ENCODE data around the gene NPB.

The NPB gene

DNA sequence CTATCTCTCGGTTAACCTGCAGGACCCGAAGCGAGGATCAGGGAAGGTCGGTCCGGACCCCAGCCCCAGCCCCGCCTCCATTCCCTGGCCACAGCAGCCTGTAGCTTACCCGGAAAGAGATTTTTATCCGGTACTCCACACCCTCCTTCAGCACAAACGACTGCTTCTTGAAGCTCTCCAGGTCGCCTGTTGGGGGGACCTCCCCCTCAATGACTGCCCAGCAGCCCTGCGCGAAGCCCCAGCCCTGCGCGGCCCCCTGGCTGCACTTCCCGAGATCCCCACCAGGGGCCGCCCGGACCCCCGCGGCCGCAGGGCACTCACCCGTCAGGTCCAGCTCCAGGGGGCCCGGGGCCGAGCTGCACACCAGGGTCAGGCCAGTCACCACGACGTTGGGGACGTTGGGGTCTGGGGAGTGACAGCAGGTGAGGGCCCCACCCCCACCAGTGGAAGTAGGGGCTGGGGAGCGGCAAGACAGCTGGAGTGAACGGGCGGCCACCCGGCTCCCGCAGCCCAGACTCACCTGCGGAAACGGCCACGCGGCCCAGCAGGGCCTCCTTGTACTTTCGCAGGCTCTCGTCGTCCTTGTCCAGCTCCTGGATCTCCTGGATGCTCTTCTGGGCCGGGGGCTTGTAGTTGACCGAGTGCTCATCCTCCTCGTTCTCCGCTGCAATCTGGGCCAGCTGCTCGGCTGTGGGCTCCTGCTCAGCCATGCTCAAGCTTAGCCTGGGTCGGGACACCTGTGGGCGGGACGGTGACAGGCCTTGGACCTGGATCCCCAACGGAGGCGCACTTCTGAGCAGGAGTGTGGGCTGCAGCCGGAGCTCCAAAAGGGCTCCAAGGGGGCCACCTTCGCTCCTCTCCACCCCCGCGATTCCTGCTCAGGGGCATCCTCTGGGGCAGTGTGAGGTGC, 32.6 kb upstream of the NPB start:
- DNase-seq = no peak

DNA sequence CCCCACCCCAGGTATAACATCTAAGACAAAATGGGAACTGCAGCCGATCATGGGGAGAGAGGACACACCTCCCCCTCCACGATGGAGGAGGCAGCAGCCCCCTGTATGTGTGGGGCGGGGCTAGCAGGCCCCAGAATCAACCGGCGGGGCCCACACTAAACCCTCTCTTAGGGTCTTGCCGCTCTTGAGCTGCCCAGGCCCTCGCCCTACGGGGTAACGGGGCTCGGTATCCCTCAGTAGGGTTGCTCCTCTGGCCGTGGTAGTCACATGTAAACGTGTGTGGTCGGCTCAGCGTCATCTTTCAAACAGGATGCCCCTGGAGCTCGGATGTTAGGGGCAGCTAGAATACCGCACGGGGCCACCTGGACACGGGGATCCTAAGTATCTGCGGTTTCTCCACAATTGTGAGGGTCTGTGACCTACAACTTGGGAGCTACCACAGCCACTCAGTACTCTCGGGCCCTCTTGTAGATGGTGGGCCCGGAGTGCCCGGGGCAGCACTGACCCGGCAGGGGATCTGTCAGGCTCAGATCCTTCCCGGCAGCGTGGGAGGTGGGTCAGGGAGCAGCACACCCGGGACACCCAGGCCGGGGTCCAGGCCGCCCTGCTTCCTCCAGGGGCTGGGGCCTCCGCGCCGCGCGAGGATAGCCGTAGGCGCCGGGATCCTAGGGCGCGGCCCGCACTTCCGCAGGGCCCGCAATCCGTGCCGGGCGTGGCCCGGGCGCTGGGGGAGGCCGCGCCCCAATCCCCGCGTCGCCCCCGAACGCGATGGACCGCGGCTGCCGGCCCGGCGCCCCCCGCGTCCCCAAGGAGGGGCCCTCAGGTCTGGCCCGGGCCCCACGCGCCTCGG, 31.7 kb upstream of the NPB start:
- no peak for DNase-seq

DNA sequence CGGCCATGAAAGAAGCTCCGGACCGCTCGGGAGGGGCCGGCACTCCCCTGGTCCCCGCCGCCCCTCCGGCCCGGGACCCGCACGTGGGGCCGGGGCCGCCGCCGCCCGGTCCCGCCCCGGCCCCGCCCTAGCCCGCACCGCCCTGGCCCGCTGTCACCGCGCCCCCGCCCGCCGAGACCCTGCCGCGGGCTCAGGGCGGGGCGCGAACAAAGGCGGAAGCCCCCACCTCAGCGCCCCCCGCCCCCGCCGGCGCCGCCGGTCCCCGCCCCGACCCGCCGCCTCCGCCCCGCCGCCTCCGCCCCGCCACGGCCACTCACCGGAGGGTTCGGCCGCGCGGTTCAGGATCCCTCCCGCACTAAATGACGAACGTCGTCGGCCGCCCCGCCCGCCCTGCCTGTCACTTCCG, 31.1 kb upstream of the NPB start, which contains the start of gene ARHGDIA:
TSS of gene ARHGDIA (minus strand) at position 357 of the 406 bp plus-strand sequence. CDS start 1,407 bp downstream, outside the sequence.
- no peak for DNase-seq

GRCh38 chr17:81871387-81872230, 30.4 kb upstream of the NPB start:
- DNase-seq = peak; percentile 82 to 87

GRCh38 chr17:81877569-81877968, 24.5 kb upstream of the NPB start:
- DNase-seq = no peak

DNA sequence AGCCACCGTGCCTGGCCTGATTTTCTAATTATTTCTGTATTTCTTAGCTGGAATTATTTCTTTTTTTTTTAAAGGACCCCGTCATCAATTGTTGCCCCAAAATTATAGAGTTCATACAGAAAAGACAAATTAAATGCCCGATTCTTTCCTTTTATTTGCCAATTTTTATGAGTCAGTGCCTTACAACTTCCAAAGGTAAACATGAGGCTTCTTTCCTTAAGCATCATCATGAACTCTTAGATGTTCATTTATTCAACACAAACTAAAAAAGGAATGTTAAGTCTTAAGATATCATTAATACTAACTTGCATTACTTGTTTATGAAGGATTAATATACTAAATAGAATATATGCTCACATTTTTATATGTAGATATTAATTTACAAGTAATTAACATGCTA, 23.7 kb upstream of the NPB start:
- no peak for DNase-seq

DNA sequence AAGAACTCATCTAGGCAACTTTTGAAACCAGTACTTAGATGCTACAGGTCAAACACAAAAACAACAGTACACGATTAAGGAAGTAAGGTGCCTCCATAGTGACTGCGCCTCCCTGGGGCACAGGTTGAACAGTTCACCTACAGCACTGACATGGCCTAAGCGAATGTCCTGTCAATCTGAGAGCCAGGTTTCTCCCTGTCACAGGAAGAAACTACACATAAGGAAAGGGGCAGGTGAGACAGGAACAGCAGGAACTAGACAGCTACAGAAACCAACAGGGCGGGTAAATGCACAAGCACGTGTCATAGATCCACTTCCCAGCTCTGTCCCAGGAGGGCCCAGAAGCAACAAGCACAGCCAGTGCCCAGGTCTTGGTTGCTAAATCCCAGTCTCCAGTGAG, 22.9 kb upstream of the NPB start:
- no peak for DNase-seq

GRCh38 chr17:81884520-81884919, 17.5 kb upstream of the NPB start:
- DNase-seq = no peak

DNA sequence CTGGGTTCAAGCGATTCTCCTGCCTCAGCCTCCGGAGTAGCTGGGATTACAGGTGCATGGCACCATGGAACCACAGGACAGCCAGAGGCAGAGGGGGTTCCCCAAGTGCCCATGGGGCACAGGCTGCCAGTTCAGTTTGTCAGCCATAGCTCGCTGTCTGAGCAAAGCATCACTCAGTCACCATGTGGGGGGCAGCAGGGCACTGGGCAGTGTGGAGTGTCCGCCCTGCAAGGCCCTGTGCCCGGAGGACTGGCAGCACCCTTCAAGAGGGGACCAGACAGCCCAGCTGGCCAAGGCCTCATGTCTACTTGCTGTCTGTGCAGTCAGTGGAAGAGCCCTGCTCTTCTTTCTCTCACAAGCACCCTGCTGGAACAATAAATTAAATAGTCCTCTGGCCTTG, 17.1 kb upstream of the NPB start:
- no peak for DNase-seq

- no peak for DNase-seq
Measured at GRCh38 chr17:81885454-81885853, 16.6 kb upstream of the NPB start.

DNA sequence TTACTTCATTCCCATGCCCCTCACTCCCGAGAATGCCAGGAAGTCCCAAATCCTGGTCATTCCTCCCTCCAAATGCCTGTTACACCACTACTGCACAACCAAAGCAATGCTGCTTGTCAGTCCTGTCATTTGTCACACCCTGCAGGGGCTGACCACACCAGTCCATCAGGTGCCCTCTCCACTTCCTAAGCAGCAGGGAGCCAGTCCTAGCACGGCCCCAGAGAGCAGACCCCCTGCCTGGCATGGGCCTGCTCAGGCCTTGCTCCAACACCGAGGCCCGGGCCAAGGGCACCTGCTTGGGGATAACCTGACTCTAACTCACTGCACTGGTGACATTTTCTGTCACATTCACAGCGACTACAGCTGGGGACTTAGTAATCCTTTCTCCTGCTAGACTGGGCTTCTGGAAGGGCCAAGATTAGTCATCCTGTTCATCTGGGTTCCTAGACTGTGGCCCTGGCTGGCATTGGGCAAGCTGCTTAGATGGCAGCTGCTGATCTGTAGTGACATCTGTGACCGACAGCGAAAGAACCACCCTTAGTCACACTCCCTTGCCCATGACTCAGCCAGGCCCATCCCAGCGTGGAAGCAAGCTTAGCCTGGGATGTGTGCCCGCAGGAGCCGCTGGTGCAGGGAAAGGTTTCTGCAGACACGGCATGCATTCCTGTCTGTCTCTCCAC, 16.0 kb upstream of the NPB start:
- no peak for DNase-seq

GRCh38 chr17:81888105-81888987, 13.7 kb upstream of the NPB start:
- no peak for DNase-seq

DNA sequence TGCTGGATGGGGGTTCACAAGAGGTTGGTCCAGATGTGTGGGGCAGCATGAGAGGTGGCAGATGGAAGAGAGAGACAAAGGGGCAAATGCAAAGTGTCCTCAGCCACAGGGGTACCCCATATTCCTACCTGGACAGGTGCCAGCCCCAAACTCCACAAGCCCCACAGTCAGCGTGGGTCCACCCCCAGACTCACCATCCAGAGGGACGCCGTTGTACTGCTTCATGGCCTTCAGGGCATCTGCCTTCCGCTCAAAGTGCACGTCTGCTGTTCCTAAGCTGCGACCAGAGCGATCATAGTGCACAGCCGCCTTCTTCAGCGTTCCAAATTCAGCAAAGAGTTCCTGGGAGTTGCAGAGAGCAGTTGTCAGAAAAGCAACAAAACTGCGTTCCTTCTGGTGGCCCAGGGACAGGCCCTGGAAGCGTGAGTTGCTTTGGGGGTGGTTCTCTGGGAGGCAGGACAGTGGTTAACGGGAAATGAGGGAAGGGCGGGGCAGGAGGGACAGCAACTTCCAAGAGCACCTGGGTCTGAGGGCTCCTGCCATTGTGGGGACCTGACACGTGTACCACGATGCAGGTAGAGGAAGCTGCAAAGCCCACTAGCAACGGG, 12.9 kb upstream of the NPB start:
- DNase-seq = no peak

- no peak for DNase-seq
Measured at GRCh38 chr17:81889602-81890001, 12.4 kb upstream of the NPB start.

- DNase-seq = no peak
Measured at GRCh38 chr17:81890447-81891302, 11.4 kb upstream of the NPB start.

DNA sequence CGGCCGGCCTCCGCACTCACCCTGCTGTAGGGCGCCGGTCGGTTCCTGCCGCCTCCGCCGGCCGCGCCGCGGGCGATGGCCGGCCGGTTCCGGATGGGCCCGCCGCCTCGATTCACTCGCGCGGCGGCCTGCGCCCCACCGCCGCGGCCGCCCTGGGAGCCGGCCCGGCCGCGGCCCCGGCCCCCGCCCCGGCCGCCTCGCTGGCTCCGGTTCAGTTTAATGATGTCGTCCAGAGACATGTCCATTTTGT, 10.8 kb upstream of the NPB start:
- no peak for DNase-seq

DNA sequence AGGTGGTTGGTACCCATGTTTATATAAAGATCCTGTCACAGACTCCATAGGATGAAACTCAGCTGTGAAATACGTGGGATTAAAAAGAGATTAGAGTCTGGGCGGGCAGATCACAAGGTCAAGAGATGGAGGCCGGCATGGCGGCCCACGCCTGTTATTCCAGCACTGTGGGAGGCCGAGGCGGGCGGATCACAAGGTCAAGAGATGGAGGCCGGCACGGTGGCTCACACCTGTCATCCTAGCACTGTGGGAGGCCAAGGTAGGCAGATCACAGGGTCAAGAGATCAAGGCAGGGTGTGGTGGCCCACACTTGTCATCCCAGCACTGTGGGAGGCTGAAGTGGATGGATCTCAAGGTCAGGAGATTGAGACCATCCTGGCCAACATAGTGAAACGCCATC, 6.6 kb upstream of the NPB start:
- DNase-seq = no peak

GRCh38 chr17:81898029-81898866, 3.8 kb upstream of the NPB start:
- no peak for DNase-seq

DNA sequence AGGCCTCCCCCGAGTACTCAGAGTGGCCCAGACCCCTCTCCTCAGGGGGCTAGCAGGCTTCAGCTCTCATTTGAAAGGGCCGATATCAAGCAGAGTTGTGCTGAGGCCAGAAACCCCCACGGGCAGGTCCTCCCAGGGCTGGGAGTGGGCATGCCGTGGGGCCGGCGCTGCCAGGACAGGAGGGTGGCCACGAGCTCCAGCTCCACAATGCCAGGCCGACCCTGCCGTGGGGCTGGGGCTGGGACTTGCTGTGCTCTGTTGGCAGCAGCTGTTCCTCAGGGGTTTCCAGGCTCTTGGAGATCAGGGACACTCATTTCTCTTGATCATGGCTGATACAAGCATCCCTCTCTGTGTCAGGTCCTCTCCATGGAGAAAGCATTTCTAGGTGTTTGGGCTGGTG, 3.2 kb upstream of the NPB start:
- DNase-seq = no peak

Data from AML-193 (cell line).